ENCODE data around the gene CD55.

- TF ChIP-seq GATA2 (IDR thresholded peaks at IDR 0.05; ENCODE audit: low read depth, low read length) (no peak), GATA3 (IDR thresholded peaks at IDR 0.05; ENCODE audit: low read depth, low read length) (no peak)
These were observed 8.3 kb upstream of the CD55 start for GRCh38 chr1:207313131-207313530.

Data from SH-SY5Y (cell line).